HepG2 (cell line): ENCODE data around the gene ZNF687. TPM values are rescaled to one million over a fixed set of nuclear protein-coding genes. Genes with fewer than 3 reads are reported as not detected.
A peak's percentile ranks its signal among the peaks of the same experiment; 100 is the strongest.

ENCODE experiments used
- ARNT ChIP-seq: fragments of 450-650 bp; IDR thresholded peaks from 2 replicates; pipeline ENCODE4 v1.6.1; 2017
- ATF1 ChIP-seq: IDR thresholded peaks from 2 replicates; pipeline ENCODE4 v1.6.1; 2016; ENCODE audit warnings: mild to moderate bottlenecking, control low read depth
- CREB1 ChIP-seq, 2 experiments: fragments of 450-650 bp in 1 of 2; IDR thresholded peaks; 2 replicates each; pipeline ENCODE4 v1.6.1; 2016 to 2017; ENCODE audit warnings: control low read depth in 1 of 2, mild to moderate bottlenecking in 1 of 2, missing compliant biosample characterization in 1 of 2, missing genetic modification characterization in 1 of 2
- CREB3 ChIP-seq: sonication (generic); formaldehyde crosslinking; IDR thresholded peaks from 2 replicates; pipeline ENCODE4 v1.5.0; 2020; ENCODE audit warnings: missing genetic modification reagents
- E2F1 ChIP-seq: sonication (generic); formaldehyde crosslinking; IDR thresholded peaks from 2 replicates; pipeline ENCODE4 v1.5.0; 2020; ENCODE audit warnings: missing genetic modification reagents
- HOXA9 ChIP-seq: sonication (generic); formaldehyde crosslinking; IDR thresholded peaks from 2 replicates; pipeline ENCODE4 v1.8.1; 2022; ENCODE audit warnings: missing genetic modification reagents, mild to moderate bottlenecking, moderate library complexity, borderline replicate concordance
- IRX3 ChIP-seq: sonication (generic); formaldehyde crosslinking; IDR thresholded peaks from 2 replicates; pipeline ENCODE4 v1.8.1; 2023; ENCODE audit warnings: mild to moderate bottlenecking, low read depth, missing genetic modification reagents, borderline replicate concordance
- MATR3 ChIP-seq: sonication (generic); formaldehyde crosslinking; IDR thresholded peaks from 2 replicates; pipeline ENCODE4 v1.4.0; 2020; ENCODE audit warnings: missing genetic modification reagents
- MEIS2 ChIP-seq: sonication (generic); formaldehyde crosslinking; IDR thresholded peaks from 2 replicates; pipeline ENCODE4 v1.9.0; 2021; ENCODE audit warnings: mild to moderate bottlenecking, missing genetic modification reagents
- MYC ChIP-seq: sonication (generic); formaldehyde crosslinking; IDR thresholded peaks from 2 replicates; pipeline ENCODE4 v1.9.0; 2021; ENCODE audit warnings: missing genetic modification reagents, borderline replicate concordance
- NR2F1 ChIP-seq, 2 experiments: fragments of 450-650 bp in 1 of 2; formaldehyde crosslinking in 1 of 2; IDR thresholded peaks; 2 replicates each; pipeline versions ENCODE4 v1.5.0 to v1.6.1; 2016 to 2020; ENCODE audit warnings: mild to moderate bottlenecking in 1 of 2, missing compliant biosample characterization in 1 of 2, missing genetic modification reagents in 1 of 2, moderate library complexity in 1 of 2
- NRL ChIP-seq: sonication (generic); formaldehyde crosslinking; IDR thresholded peaks from 2 replicates; pipeline ENCODE4 v1.5.0; 2020; ENCODE audit warnings: missing genetic modification reagents, mild to moderate bottlenecking, moderate library complexity, borderline replicate concordance
- TFDP2 ChIP-seq: sonication (generic); formaldehyde crosslinking; IDR thresholded peaks from 2 replicates; pipeline ENCODE4 v1.4.0; 2020; ENCODE audit warnings: missing genetic modification reagents
- THAP7 ChIP-seq: sonication (generic); formaldehyde crosslinking; IDR thresholded peaks from 2 replicates; pipeline ENCODE4 v1.8.1; 2023; ENCODE audit warnings: mild to moderate bottlenecking, missing genetic modification reagents
- ZBTB25 ChIP-seq: IDR thresholded peaks from 2 replicates; pipeline ENCODE4 v1.6.1; 2018; ENCODE audit warnings: missing genetic modification reagents
- ZNF33A ChIP-seq: sonication (generic); formaldehyde crosslinking; IDR thresholded peaks from 2 replicates; pipeline ENCODE4 v1.5.1; 2020; ENCODE audit warnings: missing genetic modification reagents, mild to moderate bottlenecking, moderate library complexity, borderline replicate concordance
- ZNF414 ChIP-seq: sonication (generic); formaldehyde crosslinking; IDR thresholded peaks from 2 replicates; pipeline ENCODE4 v1.5.0; 2020; ENCODE audit warnings: missing genetic modification reagents
- ZNF605 ChIP-seq: sonication (generic); formaldehyde crosslinking; IDR thresholded peaks from 2 replicates; pipeline ENCODE4 v1.8.0; 2022; ENCODE audit warnings: mild to moderate bottlenecking, missing genetic modification reagents
- ZNF678 ChIP-seq: sonication (generic); formaldehyde crosslinking; IDR thresholded peaks from 2 replicates; pipeline ENCODE4 v1.4.0; 2020; ENCODE audit warnings: mild to moderate bottlenecking, missing genetic modification reagents
- ZNF792 ChIP-seq: IDR thresholded peaks from 2 replicates; pipeline ENCODE4 v1.6.1; 2016
- ZNF841 ChIP-seq: sonication (generic); formaldehyde crosslinking; IDR thresholded peaks from 2 replicates; pipeline ENCODE4 v1.8.1; 2023; ENCODE audit warnings: missing genetic modification reagents, borderline replicate concordance
- ZSCAN30 ChIP-seq: sonication (generic); formaldehyde crosslinking; IDR thresholded peaks from 2 replicates; pipeline ENCODE4 v1.5.0; 2020; ENCODE audit warnings: mild to moderate bottlenecking, missing genetic modification reagents
- ZSCAN31 ChIP-seq: sonication (generic); formaldehyde crosslinking; IDR thresholded peaks from 2 replicates; pipeline ENCODE4 v1.5.0; 2020; ENCODE audit warnings: low read depth, mild to moderate bottlenecking, missing genetic modification reagents
- polyA plus RNA-seq, 8 experiments: library from polyadenylated mRNA; depleted of rRNA in 3 of 8; stranded (reverse) in 7 of 8; unstranded in 1 of 8; fragments of >200 nt; fragmentation: Illumina TruSeq in 4 of 8; extraction: Trizol in 4 of 8; gene quantifications; 2 replicates each; pipeline versions ENCODE4 v1.2.1 to v1.2.3, GENCODE V29; 2011 to 2016; ENCODE audit warnings: low read depth in 4 of 8, missing spikeins in 1 of 8, mixed read lengths in 1 of 8; ENCODE audit not compliant: insufficient read depth in 1 of 8
- total RNA-seq, 5 experiments: library from RNA; depleted of rRNA; stranded (reverse); fragments of >200 nt; fragmentation: Illumina TruSeq; extraction: Trizol; gene quantifications; 2 replicates each; pipeline ENCODE4 v1.2.3, GENCODE V29; 2016; ENCODE audit warnings: low read depth in 1 of 5

Gene ZNF687
- total and polyA plus RNA-seq, 2 of the 13 experiments (the other 11 are each of a cell fraction or from before 2014, with no cell fraction given) = 14.1 to 16.5 TPM

GRCh38 chr1:151281969-151282882 is at the start of gene ZNF687 (continued):
- TF ChIP-seq ATF1 (CRISPR knock-in tag) = peak; percentile 64
- peak; percentile 89; the same call in 1 of the 2 replicates for TF ChIP-seq ZBTB25 (CRISPR knock-in tag)
- TF ChIP-seq ZSCAN31 (CRISPR knock-in tag) = no peak
- no peak for TF ChIP-seq HOXA9 (CRISPR knock-in tag)
- no peak for TF ChIP-seq IRX3
- TF ChIP-seq ZNF678 (CRISPR knock-in tag) = no peak; the same call in 1 of the 2 replicates
- TF ChIP-seq MYC (CRISPR knock-in tag) = peak; percentile 48
- no peak; the same call in 1 of the 2 replicates for TF ChIP-seq E2F1
- no peak for TF ChIP-seq CREB3 (CRISPR knock-in tag)
- 0 out of 2 replicates have a peak, but pooled peaks have one; percentile 14 for TF ChIP-seq THAP7 (CRISPR knock-in tag)
- TF ChIP-seq ZNF605 (CRISPR knock-in tag) = peak; percentile 7; the same call in 1 of the 2 replicates
- no peak; the same call in 1 of the 2 replicates for TF ChIP-seq ZNF414 (CRISPR knock-in tag)
- TF ChIP-seq MATR3 (CRISPR knock-in tag) = no peak
- peak; percentile 8; the same call in 1 of the 2 replicates for TF ChIP-seq MEIS2 (CRISPR knock-in tag)
- TF ChIP-seq CREB1 (IDR thresholded peaks at IDR 0.05) = peak; percentile 83
- 0 out of 2 replicates have a peak, but pooled peaks have one; percentile 80 for TF ChIP-seq CREB1 (CRISPR knock-in tag; IDR thresholded peaks at IDR 0.05)
- TF ChIP-seq NR2F1 (CRISPR knock-in tag; IDR thresholded peaks at IDR 0.05) = no peak
- no peak for TF ChIP-seq ZNF841 (CRISPR knock-in tag)
- TF ChIP-seq ZNF33A (CRISPR knock-in tag) = no peak
- TF ChIP-seq ZNF792 (CRISPR knock-in tag) = no peak
- no peak for TF ChIP-seq NRL (CRISPR knock-in tag)
- TF ChIP-seq ARNT = no peak
- no peak for TF ChIP-seq ZSCAN30 (CRISPR knock-in tag)
- TF ChIP-seq TFDP2 (CRISPR knock-in tag) = peak; percentile 71
